Gastrocnemius medialis (tissue), 4 donors: ENCODE data around the gene KIF17.

ENCODE experiments used
- CTCF ChIP-seq, 5 experiments: fragments of 450-650 bp in 3 of 5; fragments of 200-600 bp in 2 of 5; sonication (generic) in 2 of 5; IDR thresholded peaks in 4 of 5; conservative IDR thresholded peaks in 1 of 5; 1 replicate in 4 of 5; 2 replicates in 1 of 5; pipeline ENCODE4 v1.5.1; 2016 to 2019; ENCODE audit warnings: antibody characterized with exemption in 5 of 5, mild to moderate bottlenecking in 3 of 5, moderate library complexity in 3 of 5
- POLR2A ChIP-seq, 2 donors: fragments of 450-650 bp; IDR thresholded peaks; one replicate each; pipeline ENCODE4 v1.6.1; 2017; ENCODE audit warnings: antibody characterized with exemption in 2 of 2, mild to moderate bottlenecking in 2 of 2, moderate library complexity in 2 of 2

GRCh38 chr1:20657024-20657423 is 60.8 kb downstream of the KIF17 start:
- TF ChIP-seq CTCF (IDR thresholded peaks at IDR 0.05 in 4 of 5, conservative IDR thresholded peaks at IDR 0.05 in 1 of 5) (no peak), POLR2A (IDR thresholded peaks at IDR 0.05) (no peak)
